A549 (cell line): Measurements from ENCODE around the gene CAB39.
A peak's percentile ranks its signal among the peaks of the same experiment; 100 is the strongest.

ENCODE experiments used
- EP300 ChIP-seq, 2 experiments: fragments of >200 bp; sonication (Bioruptor Twin); formaldehyde crosslinking; IDR thresholded peaks; 2 replicates in 1 of 2; 3 replicates in 1 of 2; pipeline ENCODE4 v1.6.1; 2016 to 2017
- RAD21 ChIP-seq, 2 experiments: fragments of >200 bp in 1 of 2; sonication (Bioruptor Twin) in 1 of 2; formaldehyde crosslinking in 1 of 2; IDR thresholded peaks in 1 of 2; conservative IDR thresholded peaks in 1 of 2; 2 replicates in 1 of 2; 3 replicates in 1 of 2; pipeline ENCODE4 v1.6.1; 2012 to 2018; ENCODE audit warnings: inconsistent platforms in 1 of 2
- SMC3 ChIP-seq: fragments of >200 bp; sonication (Bioruptor Twin); formaldehyde crosslinking; IDR thresholded peaks from 3 replicates; pipeline ENCODE4 v1.6.1; 2018; ENCODE audit warnings: inconsistent platforms
- TF ChIP-seq, protein P1 (sequence below): fragments of 200-600 bp; sonication (generic); IDR thresholded peaks from 2 replicates; pipeline ENCODE4 v1.6.1; 2016; ENCODE audit warnings: antibody characterized with exemption, mild to moderate bottlenecking, moderate library complexity
- TF ChIP-seq, protein P2 (sequence below): fragments of >200 bp; sonication (Bioruptor Twin); formaldehyde crosslinking; IDR thresholded peaks from 3 replicates; pipeline ENCODE4 v1.5.1; 2016
- TF ChIP-seq, protein P3 (sequence below): fragments of 150-350 bp; IDR thresholded peaks from 2 replicates; pipeline ENCODE4 v1.6.1; 2014; ENCODE audit warnings: low read depth, mild to moderate bottlenecking, low read length

DNA sequence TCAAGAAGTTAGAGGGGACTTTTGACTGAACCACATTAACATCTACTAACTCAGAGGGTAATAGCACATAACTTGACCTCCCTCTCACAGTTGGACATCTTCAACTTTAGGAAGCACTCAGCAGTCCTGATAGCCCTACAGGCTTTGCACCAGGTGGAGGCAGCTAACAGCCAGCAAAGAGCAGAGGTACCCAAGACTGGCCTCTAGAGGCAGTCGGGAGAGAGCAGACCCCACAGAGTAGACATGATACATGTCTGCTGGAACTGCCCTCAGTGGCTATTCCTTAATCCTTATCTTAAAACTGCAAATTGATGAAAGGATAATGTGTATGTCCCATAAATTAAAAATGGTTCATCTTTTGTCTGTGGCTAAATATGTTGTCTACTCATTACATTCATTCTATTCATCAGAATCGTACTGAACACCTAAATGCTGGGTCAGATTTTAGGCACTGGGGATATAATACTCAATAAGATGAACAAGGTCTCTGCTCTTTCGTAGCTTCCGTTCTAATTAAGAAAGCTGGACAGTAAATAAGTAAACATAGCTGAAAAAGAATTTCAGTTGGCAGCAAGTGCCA lies 49.8 kb downstream of the CAB39 start:
- TF ChIP-seq, protein P1, sequence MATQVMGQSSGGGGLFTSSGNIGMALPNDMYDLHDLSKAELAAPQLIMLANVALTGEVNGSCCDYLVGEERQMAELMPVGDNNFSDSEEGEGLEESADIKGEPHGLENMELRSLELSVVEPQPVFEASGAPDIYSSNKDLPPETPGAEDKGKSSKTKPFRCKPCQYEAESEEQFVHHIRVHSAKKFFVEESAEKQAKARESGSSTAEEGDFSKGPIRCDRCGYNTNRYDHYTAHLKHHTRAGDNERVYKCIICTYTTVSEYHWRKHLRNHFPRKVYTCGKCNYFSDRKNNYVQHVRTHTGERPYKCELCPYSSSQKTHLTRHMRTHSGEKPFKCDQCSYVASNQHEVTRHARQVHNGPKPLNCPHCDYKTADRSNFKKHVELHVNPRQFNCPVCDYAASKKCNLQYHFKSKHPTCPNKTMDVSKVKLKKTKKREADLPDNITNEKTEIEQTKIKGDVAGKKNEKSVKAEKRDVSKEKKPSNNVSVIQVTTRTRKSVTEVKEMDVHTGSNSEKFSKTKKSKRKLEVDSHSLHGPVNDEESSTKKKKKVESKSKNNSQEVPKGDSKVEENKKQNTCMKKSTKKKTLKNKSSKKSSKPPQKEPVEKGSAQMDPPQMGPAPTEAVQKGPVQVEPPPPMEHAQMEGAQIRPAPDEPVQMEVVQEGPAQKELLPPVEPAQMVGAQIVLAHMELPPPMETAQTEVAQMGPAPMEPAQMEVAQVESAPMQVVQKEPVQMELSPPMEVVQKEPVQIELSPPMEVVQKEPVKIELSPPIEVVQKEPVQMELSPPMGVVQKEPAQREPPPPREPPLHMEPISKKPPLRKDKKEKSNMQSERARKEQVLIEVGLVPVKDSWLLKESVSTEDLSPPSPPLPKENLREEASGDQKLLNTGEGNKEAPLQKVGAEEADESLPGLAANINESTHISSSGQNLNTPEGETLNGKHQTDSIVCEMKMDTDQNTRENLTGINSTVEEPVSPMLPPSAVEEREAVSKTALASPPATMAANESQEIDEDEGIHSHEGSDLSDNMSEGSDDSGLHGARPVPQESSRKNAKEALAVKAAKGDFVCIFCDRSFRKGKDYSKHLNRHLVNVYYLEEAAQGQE = no peak
- TF ChIP-seq, protein P2, sequence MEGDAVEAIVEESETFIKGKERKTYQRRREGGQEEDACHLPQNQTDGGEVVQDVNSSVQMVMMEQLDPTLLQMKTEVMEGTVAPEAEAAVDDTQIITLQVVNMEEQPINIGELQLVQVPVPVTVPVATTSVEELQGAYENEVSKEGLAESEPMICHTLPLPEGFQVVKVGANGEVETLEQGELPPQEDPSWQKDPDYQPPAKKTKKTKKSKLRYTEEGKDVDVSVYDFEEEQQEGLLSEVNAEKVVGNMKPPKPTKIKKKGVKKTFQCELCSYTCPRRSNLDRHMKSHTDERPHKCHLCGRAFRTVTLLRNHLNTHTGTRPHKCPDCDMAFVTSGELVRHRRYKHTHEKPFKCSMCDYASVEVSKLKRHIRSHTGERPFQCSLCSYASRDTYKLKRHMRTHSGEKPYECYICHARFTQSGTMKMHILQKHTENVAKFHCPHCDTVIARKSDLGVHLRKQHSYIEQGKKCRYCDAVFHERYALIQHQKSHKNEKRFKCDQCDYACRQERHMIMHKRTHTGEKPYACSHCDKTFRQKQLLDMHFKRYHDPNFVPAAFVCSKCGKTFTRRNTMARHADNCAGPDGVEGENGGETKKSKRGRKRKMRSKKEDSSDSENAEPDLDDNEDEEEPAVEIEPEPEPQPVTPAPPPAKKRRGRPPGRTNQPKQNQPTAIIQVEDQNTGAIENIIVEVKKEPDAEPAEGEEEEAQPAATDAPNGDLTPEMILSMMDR = peak; percentile 37
- no peak for TF ChIP-seq EP300 (IDR thresholded peaks at IDR 0.05)
- TF ChIP-seq RAD21 (conservative IDR thresholded peaks at IDR 0.05 in 1 of 2, IDR thresholded peaks at IDR 0.05 in 1 of 2) = peak in 1 of 2 experiments; percentile 42; a peak in 2 of 5 replicates
- TF ChIP-seq SMC3 = no peak
- TF ChIP-seq, protein P3, sequence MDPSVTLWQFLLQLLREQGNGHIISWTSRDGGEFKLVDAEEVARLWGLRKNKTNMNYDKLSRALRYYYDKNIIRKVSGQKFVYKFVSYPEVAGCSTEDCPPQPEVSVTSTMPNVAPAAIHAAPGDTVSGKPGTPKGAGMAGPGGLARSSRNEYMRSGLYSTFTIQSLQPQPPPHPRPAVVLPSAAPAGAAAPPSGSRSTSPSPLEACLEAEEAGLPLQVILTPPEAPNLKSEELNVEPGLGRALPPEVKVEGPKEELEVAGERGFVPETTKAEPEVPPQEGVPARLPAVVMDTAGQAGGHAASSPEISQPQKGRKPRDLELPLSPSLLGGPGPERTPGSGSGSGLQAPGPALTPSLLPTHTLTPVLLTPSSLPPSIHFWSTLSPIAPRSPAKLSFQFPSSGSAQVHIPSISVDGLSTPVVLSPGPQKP = no peak
